Measurements from ENCODE around the gene CR1L. TPM values are rescaled to one million over a fixed set of nuclear protein-coding genes. Genes with fewer than 3 reads are reported as not detected.
"Not testable (repeated sequence)": the region's sequence is repeated elsewhere in the genome, so short reads cannot be mapped to it uniquely, and the experiment has no call there.

The CR1L gene
- polyA plus RNA-seq, 4 donors, result 0.81 to 2.1 (median 1.5) TPM

- no peak for DNase-seq (ENCODE audit: low read depth in 4 of 4, low spot score in 3 of 4)
Measured at GRCh38 chr1:207645635-207646081, 725 bp downstream of the CR1L start.

GRCh38 chr1:207646171-207646570 is 1.2 kb downstream of the CR1L start:
- DNase-seq (ENCODE audit: low read depth in 4 of 4, low spot score in 3 of 4), result no peak

- DNase-seq (ENCODE audit: low read depth in 4 of 4, low spot score in 3 of 4), result no peak
Measured at GRCh38 chr1:207646944-207647579, 2.1 kb downstream of the CR1L start.

GRCh38 chr1:207647671-207648333 is 2.9 kb downstream of the CR1L start:
- no peak for DNase-seq (ENCODE audit: low read depth in 4 of 4, low spot score in 3 of 4)

GRCh38 chr1:207648334-207649209 is 3.6 kb downstream of the CR1L start:
- DNase-seq (ENCODE audit: low read depth in 4 of 4, low spot score in 3 of 4), result no peak

- no peak for DNase-seq (ENCODE audit: low read depth in 4 of 4, low spot score in 3 of 4)
Measured at GRCh38 chr1:207649210-207649753, 4.3 kb downstream of the CR1L start.

- no peak for DNase-seq (ENCODE audit: low read depth in 4 of 4, low spot score in 3 of 4)
Measured at GRCh38 chr1:207649865-207650580, 5.1 kb downstream of the CR1L start.

- no peak for DNase-seq (ENCODE audit: low read depth in 4 of 4, low spot score in 3 of 4)
Measured at GRCh38 chr1:207651583-207651982, 6.7 kb downstream of the CR1L start.

GRCh38 chr1:207654320-207654719 is 9.4 kb downstream of the CR1L start:
- no peak for DNase-seq (ENCODE audit: low read depth in 4 of 4, low spot score in 3 of 4)

GRCh38 chr1:207658408-207658807 is 13.5 kb downstream of the CR1L start:
- no peak for DNase-seq (ENCODE audit: low read depth in 4 of 4, low spot score in 3 of 4)

- no peak for DNase-seq (ENCODE audit: low read depth in 4 of 4, low spot score in 3 of 4)
Measured at GRCh38 chr1:207658904-207659485, 14.1 kb downstream of the CR1L start.

GRCh38 chr1:207659545-207660153 is 14.7 kb downstream of the CR1L start:
- DNase-seq (ENCODE audit: low read depth in 4 of 4, low spot score in 3 of 4), result no peak

- DNase-seq (ENCODE audit: low read depth in 4 of 4, low spot score in 3 of 4), result not testable (repeated sequence)
Measured at GRCh38 chr1:207661420-207661819, 16.5 kb downstream of the CR1L start.

- no peak for DNase-seq (ENCODE audit: low read depth in 4 of 4, low spot score in 3 of 4)
Measured at GRCh38 chr1:207666342-207666741, 21.4 kb downstream of the CR1L start.

GRCh38 chr1:207669528-207670009 is 24.6 kb downstream of the CR1L start:
- no peak for DNase-seq (ENCODE audit: low read depth in 4 of 4, low spot score in 3 of 4)

GRCh38 chr1:207670192-207670591 is 25.3 kb downstream of the CR1L start:
- no peak for DNase-seq (ENCODE audit: low read depth in 4 of 4, low spot score in 3 of 4)

- no peak for DNase-seq (ENCODE audit: low read depth in 4 of 4, low spot score in 3 of 4)
Measured at GRCh38 chr1:207670997-207671396, 26.1 kb downstream of the CR1L start.

GRCh38 chr1:207672522-207673130 is 27.7 kb downstream of the CR1L start:
- DNase-seq (ENCODE audit: low read depth in 4 of 4, low spot score in 3 of 4), result peak in 2 of 4 donors; percentile 14 to 16

- DNase-seq (ENCODE audit: low read depth in 4 of 4, low spot score in 3 of 4), result no peak
Measured at GRCh38 chr1:207673399-207673798, 28.5 kb downstream of the CR1L start.
